ENCODE results near the gene MSX2.
A peak's percentile ranks its signal among the peaks of the same experiment; 100 is the strongest.

DNA sequence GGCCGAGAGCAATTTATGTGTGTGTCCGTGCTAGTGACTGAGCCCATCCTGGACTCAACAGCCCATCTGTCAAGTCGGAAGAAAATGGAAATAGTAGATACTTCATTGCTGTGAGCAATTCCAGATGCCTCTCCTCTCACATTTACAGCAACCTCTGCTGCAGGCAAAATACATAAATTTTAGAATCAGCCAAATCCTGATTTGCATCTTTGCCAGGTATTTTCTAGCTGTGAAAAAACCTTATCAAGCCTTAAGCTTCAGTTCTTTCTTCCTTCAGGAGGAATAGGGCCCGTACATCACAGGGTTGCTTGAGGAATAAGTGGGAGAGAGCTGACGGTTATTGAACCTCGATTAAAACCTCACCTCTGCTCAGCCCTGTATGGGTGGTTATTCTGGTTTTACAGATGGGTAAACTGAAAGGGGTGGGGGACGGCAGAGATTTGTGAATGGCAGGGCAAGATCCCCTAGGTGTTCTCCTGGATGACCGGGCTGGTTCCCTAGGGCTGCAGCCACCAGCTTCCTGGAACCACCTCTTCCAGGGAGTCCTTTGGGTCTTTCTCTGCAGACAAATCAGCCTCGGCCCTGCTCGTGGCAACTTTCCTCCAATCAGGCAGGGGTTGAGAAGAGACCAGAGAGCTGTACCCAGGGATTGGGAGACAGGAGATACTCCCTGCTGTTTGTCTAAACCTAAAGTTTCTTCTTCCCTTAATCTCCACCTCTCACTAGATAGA, 5.3 kb upstream of the MSX2 start:
- TF ChIP-seq RAD21 (IDR thresholded peaks at IDR 0.05; ENCODE audit: low read length) (no peak), EP300 (IDR thresholded peaks at IDR 0.05; ENCODE audit: borderline replicate concordance in 1 of 2, low read depth in 1 of 2, low read length in 1 of 2) (0 out of 4 replicates have a peak, but pooled peaks of 1 of the 2 experiments have one; percentile 22), SIN3A (IDR thresholded peaks at IDR 0.05; ENCODE audit: borderline replicate concordance, low read depth, low read length) (no peak), FOXM1 (IDR thresholded peaks at IDR 0.05; ENCODE audit: low read depth) (no peak), GATA2 (CRISPR knock-in tag; IDR thresholded peaks at IDR 0.05) (no peak)
- TF ChIP-seq, protein P1, sequence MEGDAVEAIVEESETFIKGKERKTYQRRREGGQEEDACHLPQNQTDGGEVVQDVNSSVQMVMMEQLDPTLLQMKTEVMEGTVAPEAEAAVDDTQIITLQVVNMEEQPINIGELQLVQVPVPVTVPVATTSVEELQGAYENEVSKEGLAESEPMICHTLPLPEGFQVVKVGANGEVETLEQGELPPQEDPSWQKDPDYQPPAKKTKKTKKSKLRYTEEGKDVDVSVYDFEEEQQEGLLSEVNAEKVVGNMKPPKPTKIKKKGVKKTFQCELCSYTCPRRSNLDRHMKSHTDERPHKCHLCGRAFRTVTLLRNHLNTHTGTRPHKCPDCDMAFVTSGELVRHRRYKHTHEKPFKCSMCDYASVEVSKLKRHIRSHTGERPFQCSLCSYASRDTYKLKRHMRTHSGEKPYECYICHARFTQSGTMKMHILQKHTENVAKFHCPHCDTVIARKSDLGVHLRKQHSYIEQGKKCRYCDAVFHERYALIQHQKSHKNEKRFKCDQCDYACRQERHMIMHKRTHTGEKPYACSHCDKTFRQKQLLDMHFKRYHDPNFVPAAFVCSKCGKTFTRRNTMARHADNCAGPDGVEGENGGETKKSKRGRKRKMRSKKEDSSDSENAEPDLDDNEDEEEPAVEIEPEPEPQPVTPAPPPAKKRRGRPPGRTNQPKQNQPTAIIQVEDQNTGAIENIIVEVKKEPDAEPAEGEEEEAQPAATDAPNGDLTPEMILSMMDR (IDR thresholded peaks at IDR 0.05) = no peak
- TF ChIP-seq, protein P2, sequence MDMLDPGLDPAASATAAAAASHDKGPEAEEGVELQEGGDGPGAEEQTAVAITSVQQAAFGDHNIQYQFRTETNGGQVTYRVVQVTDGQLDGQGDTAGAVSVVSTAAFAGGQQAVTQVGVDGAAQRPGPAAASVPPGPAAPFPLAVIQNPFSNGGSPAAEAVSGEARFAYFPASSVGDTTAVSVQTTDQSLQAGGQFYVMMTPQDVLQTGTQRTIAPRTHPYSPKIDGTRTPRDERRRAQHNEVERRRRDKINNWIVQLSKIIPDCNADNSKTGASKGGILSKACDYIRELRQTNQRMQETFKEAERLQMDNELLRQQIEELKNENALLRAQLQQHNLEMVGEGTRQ (IDR thresholded peaks at IDR 0.05; ENCODE audit: borderline replicate concordance, low read depth, low read length) = no peak
- TF ChIP-seq, protein P3, sequence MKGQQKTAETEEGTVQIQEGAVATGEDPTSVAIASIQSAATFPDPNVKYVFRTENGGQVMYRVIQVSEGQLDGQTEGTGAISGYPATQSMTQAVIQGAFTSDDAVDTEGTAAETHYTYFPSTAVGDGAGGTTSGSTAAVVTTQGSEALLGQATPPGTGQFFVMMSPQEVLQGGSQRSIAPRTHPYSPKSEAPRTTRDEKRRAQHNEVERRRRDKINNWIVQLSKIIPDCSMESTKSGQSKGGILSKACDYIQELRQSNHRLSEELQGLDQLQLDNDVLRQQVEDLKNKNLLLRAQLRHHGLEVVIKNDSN (IDR thresholded peaks at IDR 0.05; ENCODE audit: borderline replicate concordance, low read depth) = no peak

Data from SK-N-SH (cell line).